Measurements from ENCODE around the gene KRT73.

Gene KRT73

DNA sequence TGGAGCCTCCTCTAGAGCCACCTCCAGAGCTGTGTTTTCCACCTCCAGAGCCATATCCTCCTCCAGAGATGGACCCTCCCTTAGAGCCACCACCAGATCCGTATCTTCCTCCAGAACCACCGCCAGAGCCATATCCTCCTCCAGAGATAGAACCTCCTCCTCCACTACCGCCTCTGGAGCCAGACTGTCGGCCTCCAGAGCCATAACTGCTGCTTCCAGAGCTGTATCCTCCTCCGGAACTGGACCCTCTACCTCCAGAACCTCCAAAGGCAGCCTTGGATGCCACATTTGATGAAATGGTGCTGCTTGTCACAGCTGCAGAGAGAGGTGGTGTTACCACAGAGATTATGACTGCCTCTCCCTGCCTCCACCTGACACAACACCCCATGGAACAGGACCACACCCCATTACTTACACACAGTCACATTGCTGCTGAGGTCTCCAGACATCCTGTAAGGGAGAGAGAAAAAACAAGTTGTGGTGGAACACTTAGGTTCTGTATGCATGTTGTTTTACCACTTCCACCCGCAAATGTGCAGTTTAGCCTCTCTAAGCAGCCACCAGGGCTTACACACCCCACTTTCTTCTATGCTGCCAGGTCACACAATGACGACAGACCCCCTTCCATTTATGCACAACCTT, 26.9 kb upstream of the KRT73 start:
- no peak for DNase-seq

DNA sequence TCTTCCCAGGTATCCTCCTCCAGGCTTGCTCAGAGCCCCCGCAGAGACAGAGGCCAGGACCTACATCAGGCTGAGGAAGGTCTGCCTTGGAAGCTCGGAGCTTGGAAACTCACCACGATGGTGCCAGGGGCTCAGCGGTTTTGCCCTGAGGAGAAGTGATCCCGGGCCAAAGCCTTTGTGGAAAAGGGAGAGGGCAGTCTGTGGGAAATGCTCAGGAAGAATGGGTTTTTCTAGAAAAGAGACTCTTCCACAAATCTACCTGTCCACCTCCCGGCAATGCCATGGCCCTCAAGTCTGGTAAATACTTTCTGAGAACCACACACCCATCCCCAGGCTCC, 25.7 kb upstream of the KRT73 start:
- no peak for DNase-seq

DNA sequence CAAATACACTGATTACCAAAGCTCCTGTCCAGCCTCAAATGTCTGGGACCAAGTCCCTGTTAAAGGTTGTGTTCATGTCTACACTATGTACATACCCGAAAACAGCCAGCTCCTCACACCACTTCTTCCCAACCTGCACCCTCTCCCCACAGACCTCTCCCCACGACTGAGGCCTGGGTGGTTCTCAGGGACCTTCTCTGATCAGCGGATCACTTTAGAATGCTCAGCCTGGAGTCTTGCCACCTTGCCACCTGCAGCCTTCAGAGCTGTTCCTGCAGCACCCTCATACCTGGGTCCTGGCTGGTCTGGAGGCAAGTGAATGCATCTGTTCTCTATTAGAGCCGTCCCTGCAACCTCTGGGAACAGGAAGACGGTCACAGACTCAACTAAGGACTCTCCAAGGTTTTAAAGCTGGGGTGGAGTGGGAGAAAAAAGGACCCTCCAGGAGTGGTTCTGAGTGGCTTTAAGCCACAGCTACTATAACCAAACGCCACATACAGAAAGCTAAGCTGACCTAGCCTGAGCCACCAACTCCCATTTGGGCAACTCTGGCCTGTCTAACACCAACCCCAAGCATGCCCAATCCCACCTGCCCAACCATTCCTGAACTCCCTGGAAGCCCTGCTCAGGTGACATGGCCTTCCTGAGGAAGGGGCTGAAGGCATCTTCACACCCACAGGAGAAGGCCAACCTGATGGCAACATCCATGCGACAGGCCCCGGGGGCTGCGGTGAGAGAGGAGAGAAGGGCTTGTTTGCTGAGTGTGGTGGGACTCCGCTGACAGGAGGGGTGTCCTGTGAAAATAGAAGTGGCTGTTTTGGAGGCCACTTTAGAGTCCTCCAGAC, 25.1 kb upstream of the KRT73 start:
- no peak for DNase-seq

DNA sequence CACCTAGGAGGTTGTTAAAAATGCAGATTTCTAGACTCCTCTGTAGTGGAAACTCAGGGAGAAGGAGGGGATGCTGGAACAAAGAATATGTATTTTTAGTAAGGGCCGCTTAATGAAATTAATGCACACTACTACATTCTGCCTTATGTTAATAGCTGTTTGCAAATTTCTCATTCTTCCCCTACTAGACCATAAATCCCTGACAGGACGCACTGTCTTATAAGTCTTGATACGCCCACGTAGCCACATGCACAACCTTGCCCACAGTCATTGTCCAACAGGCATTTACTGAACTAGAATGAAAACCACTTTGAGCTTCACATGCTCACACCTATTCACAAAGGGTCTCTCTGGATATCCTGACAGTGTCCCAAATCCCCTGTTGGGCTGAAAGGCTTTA, 23.1 kb upstream of the KRT73 start:
- DNase-seq = no peak

DNA sequence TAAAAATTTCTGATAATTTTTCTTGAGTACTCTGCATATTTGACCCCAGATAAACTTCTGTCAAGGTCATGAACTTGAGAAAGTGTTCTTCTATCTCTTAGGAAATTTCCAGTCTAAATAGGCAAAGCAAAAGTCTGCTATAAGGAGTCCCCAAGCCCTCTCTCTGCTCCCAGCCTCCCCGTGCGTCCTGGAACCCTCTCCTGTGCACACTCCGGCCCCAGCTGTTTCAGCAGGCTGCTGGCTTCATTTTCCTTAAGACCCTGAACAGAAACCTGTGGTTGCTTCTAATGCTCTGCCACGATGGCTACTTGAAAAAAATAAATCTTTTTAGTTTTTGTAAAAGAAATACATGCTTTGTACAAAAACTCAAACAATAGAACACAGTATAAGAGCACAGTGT, 18.9 kb upstream of the KRT73 start:
- no peak for DNase-seq

DNA sequence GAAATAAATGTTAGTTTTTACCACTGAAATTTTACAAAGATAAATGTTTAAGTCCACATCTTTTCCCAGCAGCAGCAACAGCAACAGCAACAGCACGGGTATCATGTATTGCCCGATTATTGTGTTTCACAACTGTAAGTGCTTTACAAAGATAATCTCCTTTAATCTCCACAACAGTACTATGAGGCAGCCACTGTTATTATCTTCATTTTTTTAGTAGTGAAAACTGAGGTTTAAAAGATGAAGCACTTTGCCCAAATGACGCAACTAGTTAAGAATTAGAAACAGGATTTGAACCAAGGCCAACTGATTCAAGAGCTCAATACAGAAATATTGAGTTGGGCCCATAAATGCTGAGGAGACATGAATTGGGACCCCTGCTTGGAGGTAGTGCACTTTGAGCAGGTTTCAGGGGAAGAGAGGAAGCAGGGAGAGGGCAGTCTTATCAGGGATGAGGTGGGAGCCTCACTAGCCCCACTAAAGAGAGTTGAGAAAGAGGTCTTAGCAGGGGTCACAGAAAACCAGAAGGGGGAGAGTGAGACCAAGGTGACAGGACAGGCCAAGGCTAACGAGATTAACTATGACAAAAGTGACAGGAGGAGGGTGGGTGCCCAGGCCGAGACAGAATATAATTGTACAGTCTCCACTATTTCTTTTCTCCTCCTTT, 18.4 kb upstream of the KRT73 start:
- DNase-seq = no peak

DNA sequence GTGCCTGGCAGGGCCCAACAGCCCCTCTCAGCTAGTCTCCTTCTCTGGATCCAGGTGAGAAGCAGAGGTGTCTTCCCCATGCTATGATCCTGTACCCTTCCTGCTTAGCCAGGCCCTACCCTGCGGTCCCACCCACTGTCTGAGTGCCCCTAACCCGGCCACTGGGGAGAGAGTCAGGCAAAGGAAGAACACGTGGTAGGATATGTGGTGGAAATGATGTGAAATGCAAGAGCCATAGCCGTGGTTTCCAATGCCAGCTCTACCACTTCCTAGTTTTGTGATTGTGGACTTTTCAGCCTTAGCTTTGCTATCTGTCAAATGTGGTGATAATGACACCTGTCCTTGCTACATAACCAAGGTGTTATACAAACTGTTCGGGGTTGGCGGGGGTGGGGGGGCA, 17.8 kb upstream of the KRT73 start:
- no peak for DNase-seq

DNA sequence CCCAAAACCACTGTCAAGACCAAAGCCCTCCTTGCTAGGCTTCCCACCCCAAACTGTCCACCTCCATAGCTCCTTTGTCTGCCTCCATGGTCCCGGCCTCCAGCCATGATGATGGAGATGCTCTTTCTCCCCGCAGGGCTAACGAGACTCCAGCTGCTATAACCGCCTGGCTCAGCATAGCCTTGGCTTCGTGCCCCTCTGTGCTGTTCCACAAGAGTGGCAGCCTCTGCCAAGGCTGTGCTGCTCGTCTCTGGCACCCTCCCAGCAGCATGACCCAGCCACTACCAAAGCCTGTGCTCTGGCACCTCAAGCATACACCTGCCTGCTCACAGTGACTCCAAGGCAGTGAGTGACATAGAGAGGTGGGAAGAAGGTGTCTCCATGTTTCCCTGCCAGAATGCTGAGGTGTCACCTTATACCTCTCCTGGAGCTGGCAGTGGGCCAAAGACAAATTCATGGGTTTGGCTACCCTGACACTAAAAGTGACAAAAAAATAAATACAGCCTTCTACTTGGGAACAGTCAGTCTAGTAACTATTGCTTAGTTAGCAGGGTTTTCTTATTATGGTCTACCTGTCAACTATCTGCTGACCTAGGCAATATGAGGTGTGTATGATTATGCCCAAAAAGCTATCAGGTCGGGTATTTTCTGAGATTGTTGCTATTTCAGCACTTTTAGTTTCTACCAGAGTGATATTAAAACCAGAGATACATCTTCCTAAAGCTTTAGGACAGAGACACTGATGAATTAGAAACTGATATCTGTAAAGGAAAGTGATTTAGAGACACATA, 16.1 kb upstream of the KRT73 start:
- no peak for DNase-seq

DNA sequence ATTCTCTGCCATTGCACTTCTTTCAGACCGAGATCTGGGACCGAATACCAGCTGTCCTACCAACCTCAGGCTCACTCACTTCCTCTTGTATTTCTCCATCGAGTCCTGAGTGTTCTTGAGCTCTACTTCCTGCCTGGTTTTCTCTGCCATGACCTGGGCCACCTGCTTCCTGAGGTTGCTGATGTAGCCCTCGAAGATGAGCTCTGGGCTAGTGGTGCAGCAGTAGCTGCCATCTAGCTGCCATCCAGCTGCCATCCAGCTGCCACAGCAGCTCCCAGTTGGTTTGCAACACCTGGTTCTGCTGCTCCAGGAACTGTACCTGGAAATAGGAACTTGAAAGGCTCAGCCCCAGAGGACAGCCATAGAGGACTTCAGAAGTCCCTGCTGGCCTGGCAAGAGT, 15.0 kb upstream of the KRT73 start:
- no peak for DNase-seq

DNA sequence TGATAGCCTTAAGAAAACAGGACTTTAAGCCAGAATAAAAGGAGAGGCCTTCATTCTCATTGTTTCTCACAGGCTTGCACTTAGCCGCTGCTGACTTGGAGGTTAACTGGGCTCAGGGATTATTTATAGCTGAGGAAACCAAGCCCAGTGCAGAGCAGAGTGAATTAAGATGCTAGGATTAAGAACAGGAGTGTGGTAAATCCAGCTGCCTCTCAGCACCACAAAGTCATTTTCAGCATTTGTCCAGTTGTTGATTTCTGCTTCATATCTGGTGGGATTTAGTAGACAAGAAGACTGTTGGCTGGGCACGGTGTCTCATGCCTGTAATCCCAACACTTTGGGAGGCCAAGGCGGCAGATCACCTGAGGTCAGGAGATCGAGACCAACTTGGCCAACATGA, 14.3 kb upstream of the KRT73 start:
- no peak for DNase-seq

DNA sequence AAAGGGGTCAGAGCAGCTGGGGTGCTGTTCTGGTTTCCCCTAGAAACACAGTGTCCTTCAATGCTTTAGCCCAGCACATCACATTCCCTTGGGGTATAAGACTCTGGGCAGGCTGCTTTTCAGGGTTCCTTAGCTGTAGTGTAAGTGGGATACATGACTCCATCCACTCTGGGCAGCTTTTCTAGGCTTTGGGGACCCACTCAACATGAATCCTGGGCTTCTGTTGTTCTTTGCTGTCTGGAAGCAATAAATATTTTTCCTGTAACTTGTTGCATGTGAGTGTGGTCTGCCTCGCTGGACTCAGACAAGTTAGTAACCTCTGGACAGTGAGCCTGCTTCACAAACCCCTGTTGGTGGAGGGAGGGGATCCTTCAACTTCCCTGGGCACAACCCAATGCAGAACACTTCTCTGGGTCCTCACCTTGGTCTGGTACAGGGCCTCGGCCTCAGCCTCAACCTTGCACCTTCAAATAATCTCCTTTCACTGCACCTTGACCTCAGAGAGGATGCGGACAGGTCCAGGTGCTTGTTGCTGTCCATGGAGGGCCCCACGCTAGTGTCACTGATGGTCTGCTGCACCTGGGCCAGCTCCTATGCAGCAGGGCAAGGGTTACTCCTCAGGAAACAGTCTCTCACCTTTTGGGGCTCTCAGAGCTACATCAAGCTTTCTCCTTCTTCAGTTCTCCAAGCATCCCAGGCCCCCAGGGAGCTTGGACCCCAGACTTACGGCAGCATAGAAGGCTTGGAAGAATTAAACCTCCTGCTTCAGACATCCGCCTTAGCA, 13.5 kb upstream of the KRT73 start:
- no peak for DNase-seq

DNA sequence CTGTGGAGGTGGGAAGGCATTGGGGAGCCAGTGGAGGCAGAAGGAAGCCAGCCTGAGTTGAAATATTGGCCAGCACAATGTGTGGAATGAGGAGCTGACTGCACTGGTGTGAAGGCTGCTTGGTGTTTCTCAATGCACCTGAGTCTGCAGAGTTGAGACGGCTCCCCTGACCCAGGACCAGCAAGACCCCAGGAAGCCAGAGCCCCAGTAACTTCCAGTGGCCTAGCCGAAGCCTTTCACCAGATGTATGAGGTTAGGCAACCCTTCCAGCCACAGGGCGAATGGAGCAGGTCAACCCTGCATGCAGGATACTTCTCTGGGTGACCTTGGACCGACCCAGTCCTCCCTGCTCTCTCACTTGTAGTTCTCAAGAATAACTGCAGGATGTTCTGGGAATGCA, 12.9 kb upstream of the KRT73 start:
- DNase-seq = no peak

DNA sequence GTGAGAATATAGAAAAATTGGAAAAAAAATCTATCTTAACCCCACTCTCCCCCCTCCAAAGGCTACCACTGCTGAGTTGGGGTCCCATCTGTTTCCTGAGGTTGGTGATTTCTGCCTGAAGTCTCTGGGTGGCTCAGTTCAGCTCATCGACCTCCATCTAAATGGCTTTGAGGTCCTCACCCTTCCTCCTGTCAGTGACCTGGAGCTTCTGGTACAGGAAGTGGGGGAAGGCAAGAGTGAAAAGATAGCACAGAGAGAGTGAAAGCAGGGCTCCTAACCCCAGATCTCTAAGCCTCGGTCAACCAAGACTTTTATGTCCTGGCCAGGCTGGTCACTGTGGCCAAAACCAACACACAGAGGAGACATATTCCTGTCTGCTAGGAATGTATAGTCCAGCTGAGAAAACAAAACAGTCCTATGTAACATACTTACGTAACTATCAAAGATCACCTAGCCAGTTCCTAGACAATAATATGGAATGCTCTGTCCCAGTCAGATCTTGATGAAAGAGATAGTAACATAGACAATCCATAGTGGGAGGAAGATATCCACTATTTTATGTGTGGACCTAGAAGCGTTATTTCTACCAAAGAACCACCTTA, 12.3 kb upstream of the KRT73 start:
- DNase-seq = no peak

DNA sequence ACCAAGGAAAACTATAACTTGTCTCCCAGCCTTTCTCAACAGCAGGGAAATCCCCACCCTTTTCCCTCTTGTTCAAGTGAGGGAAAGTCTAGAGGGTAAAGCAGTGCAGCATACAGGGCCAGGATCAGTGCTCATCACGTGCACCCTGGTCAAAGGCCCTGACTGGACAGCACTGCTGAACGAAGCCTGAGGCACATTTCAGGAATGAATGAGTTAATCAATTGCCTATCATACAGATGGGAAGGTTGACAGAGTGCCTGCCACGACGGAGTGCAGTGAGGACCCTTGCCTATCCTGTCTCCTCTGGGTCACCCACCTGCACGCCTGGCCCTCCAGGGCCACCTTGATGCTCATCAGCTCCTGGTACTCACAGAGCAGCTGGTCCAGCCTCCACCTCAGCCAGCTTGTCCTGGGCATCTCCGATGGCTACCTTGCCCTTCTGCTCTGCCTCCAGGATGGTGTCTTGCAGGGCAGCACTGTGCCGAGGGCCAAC, 11.7 kb upstream of the KRT73 start:
- peak in 1 of 2 donors; percentile 22 for DNase-seq

DNA sequence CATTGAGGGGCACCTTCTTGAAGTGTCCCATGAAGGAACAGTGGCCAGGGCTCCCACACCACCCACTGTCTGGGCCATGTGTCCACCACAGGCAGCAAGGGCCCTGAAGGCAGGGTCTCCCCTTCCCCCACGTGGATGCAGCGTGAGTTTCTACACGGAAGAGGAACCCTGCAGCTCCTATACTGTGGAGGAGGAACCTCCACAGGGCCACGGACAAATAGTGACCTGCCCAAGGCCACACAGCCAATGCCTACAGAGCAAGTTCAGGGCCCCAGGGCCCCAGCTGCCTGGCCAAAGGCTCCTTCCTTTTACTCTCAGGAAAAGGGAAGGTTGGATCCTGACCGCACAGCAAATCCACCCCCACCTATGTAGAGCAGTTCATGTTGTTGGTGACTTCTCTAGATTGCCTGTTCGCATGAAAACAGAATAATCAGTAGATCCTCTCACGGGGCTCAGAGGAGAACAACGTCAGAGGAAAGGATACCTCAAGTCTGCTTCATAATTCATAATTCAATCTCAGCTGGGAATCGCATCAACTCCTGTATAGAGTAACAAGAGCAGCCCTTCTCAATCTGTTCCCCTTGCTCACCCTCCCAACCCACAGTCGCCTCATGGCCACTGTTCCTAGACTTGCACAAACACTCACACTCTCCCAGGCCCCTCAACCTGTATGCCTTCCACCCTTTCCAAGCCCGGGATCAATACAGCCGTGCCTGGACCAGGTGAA, 11.1 kb upstream of the KRT73 start:
- DNase-seq = peak; percentile 8 to 32

DNA sequence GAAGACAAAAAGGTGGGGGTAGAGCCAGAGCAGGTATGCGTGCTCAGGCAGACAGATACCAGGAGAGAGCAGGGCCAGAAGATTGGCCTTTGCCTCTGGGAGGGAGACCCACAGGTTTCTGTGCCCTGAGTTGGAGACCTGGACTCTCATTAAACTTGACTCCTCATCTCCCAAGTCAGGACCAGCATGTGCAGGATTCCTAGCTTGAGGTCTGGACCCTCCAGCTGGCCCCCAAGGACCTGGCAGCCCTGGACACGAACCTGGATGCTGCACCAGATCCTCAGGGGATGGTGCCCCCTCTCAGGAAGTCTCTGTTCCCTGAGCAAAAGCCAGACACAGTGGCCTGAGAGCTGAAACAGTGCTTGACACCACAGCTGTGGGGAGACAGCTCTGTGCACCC, 10.5 kb upstream of the KRT73 start:
- no peak for DNase-seq

DNA sequence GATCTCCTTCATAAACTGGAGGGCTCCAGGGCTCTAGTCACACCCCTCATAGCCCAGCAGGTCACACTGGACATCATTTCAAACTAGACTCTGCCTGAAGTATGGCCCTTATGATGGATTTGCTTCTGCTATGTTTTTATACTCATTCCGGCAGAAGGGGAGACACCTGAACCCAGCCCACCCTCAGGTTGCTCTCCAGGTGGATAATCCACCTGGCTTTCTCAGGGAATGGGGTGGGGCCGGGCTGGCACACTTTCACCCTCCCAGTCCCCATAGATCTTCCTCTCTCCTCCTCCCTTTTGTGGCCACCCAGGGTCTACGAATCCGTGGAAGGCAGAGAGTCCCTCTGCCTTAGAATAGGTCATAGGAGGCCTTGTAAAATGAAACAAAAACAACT, 9.8 kb upstream of the KRT73 start:
- no peak for DNase-seq

DNA sequence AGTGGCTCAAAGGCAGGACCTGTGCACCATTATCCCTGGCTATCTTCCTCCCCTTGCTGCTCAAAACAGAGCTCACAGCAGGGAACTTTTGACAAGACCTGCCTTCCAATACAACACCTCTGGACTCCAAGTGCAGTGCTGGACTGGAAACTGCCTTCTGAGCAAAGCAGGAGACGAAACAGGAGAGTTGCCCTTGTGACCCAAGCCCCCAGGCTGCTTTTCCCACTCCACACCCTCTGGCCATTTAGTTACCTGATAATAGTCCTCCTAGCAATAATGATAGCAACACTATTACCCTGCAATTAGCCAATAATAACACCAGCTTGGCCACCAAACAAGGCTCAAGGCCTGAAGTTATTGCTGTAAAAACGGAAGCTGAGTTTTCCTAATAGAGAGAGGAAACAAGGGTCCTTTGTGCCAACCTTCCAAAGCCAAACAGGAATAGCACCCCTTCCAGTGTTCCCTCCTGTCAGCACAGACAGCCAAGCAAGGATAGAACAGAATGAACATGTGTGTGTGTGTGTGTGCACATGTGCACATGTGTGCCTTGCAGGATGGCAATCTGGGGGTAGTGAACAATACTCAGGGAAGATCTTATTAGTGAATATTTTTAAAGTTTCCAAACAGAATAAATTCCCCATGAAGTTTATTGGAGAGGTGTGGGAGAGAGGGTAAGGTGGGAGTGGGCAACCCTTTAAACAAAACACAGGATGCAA, 9.2 kb upstream of the KRT73 start:
- no peak for DNase-seq

DNA sequence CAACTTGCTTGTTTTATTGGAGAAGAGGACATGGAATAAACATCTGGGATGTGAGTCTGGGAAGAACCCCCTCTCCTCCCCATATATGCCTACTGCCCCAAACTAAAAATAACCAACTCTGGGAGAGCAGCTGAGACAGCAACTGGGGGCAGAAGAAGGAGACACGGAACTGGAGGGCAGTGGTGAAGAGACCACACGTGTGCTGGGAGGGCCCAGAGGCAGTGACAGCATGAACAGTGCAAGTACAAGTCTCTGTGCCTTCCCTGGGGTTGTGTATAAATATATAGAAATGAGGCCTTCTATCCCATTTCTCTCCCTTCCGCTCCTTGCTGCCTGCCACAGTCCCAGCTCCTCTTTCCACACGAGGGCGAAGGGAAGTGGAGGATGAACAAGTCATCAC, 4.0 kb upstream of the KRT73 start:
- no peak for DNase-seq

DNA sequence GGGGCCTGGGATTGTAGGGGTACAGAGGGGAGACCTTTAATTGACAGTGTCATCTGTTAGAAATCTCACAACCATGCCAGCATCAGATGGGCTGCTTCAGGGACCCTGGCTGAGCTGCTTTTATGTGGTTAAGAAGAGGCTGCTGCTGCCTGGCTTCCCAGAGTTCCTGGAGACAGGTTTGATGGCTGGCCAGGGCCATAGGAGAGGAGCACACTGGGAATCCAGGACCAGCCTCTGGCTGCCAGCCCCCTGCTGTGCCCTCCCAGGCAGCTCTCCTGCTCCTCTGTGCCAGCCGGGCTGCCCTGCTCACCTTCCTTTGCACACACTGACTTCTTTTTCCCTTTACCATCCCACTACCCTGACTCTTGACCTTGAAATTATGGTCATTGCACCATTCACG, 507 bp upstream of the KRT73 start:
- no peak for DNase-seq

DNA sequence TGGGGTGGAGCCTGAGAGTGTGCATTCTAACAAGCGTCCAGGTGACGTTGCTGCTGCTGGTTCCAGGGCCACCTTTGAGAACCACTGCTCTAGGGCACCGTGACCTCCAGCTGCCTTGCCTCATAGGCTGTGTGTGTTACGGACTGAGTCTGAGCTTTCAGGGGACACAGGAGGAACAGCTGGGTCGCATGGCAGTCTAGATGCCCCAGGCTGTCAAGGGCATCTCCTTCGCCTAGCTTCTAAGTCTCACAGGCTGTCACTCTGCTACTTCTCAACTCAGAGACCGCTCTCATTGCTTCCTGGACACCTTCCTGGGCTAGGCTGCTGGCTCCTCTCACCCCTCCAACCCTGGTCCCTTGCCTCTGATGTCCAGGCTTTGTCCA, 965 bp downstream of the KRT73 start:
- DNase-seq = no peak

Measured in inflammatory macrophage treated with lipopolysaccharide for 1 hour (primary cell).